Measurements from ENCODE around the gene TMEM82. TPM values are rescaled to one million over a fixed set of nuclear protein-coding genes. Genes with fewer than 3 reads are reported as not detected.

Gene TMEM82
- total RNA-seq, 1 donor from 2014 or later, result 4.9 TPM

DNA sequence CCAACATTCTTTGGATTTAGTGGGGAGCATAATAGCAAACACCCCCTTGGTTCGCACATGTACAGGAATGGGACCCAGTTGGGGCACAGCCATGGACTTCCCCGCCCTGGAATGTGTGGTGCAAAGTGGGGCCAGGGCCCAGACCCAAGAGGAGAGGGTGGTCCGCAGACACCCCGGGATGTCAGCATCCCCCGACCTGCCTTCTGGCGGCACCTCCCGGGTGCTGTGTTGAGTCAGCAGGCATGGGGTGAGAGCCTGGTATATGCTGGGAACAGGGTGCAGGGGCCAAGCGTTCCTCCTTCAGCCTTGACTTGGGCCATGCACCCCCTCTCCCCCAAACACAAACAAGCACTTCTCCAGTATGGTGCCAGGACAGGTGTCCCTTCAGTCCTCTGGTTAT lies 43.4 kb downstream of the TMEM82 start:
- DNase-seq (ENCODE audit: low spot score), result no peak

- DNase-seq (ENCODE audit: low spot score), result no peak
These were observed 44.3 kb downstream of the TMEM82 start for GRCh38 chr1:15786581-15786980.

- DNase-seq (ENCODE audit: low spot score), result no peak
These were observed 46.5 kb downstream of the TMEM82 start for GRCh38 chr1:15788624-15789301.

- DNase-seq (ENCODE audit: low spot score), result no peak
These were observed 53.8 kb downstream of the TMEM82 start for GRCh38 chr1:15796086-15796462.

Other genes starting within 250 kb of the TMEM82 start
- gene CASP9, start 218.3 kb upstream of the TMEM82 start, total RNA-seq, result 26.6 TPM
- 30.0 TPM for gene DNAJC16, start 215.7 kb upstream of the TMEM82 start, total RNA-seq
- 2.8 TPM for gene AGMAT, start 157.4 kb upstream of the TMEM82 start, total RNA-seq
- gene DDI2, start 125.0 kb upstream of the TMEM82 start, total RNA-seq, result 45.2 TPM
- gene PLEKHM2, start 58.2 kb upstream of the TMEM82 start, total RNA-seq, result 71.2 TPM
- gene SLC25A34, start 6.2 kb upstream of the TMEM82 start, total RNA-seq, result 10.1 TPM
- gene FBLIM1, start 16.3 kb downstream of the TMEM82 start, total RNA-seq, result 534 TPM
- gene UQCRHL, start 65.2 kb downstream of the TMEM82 start, total RNA-seq, result 2.0 TPM
- 44.5 TPM for gene SPEN, start 105.2 kb downstream of the TMEM82 start, total RNA-seq
- gene ZBTB17, start 233.6 kb downstream of the TMEM82 start, total RNA-seq, result 41.3 TPM